Mucosa of descending colon (tissue), 3 donors: ENCODE data around the gene KCNA10. TPM values are rescaled to one million over a fixed set of nuclear protein-coding genes. Genes with fewer than 3 reads are reported as not detected.

Source experiments
- ATAC-seq: fragments of 200-7000 bp; cut with Tn5 transposase; one replicate; pipeline ENCODE4 v1.9.1; 2020; ENCODE audit warnings: mild to moderate bottlenecking, moderate library complexity
- DNase-seq, 3 donors: peaks; one replicate each; pipeline ENCODE4 v3.0.0-alpha.2; 2020
- H3K36me3 ChIP-seq: fragments of 200-600 bp; one replicate; pipeline ENCODE4 v1.8.0; 2021; ENCODE audit warnings: low read depth, mild to moderate bottlenecking
- H3K4me1 ChIP-seq: fragments of 200-600 bp; one replicate; pipeline ENCODE4 v1.8.0; 2021; ENCODE audit warnings: low read depth, mild to moderate bottlenecking
- H3K4me3 ChIP-seq: fragments of 200-600 bp; one replicate; pipeline ENCODE4 v1.8.0; 2021; ENCODE audit warnings: mild to moderate bottlenecking
- H3K9me3 ChIP-seq: fragments of 200-600 bp; one replicate; pipeline ENCODE4 v1.8.0; 2021; ENCODE audit warnings: mild to moderate bottlenecking
- CTCF ChIP-seq: fragments of 200-600 bp; IDR thresholded peaks from one replicate; pipeline ENCODE4 v1.8.0; 2022; ENCODE audit warnings: antibody characterized with exemption, mild to moderate bottlenecking
- intact Hi-C, 2 donors: fragments of 100-400 bp; cut with DNase I in 1 of 2; cut with micrococcal nuclease in 1 of 2; formaldehyde crosslinking; loops; one replicate each; pipeline versions ENCODE4 v1.11.0 to v1.11.1; 2022; cut with DNase I, micrococcal nuclease
- total RNA-seq, 3 donors: library from RNA; stranded (reverse); fragmentation: NEBNext Ultra II Directional in 2 of 3; extraction: Animal tissue kit (Norgen Biotek cat#: 25700) in 2 of 3; gene quantifications; one replicate each; pipeline versions ENCODE4 v1.2.1 to v1.2.4, GENCODE V29; 2021 to 2023
- donor health status: DM: no; HTN: no; CAD: no; lungs with moderate emphysema.
- donor health status: DM: no; HTN: no; CAD: no.
- donor health status: DM: no; HTN: yes; CAD: no.

Gene KCNA10
- total RNA-seq, 3 donors from 2014 or later = not detected

GRCh38 chr1:110471131-110471530 is 47.8 kb downstream of the KCNA10 start:
- H3K4me3 ChIP-seq = no peak overlapping the region
- no peak for TF ChIP-seq CTCF
- ATAC-seq (no peak), DNase-seq (no peak)
- no peaks in the 10 kb centered on the region for H3K9me3 ChIP-seq
- no peaks in the 10 kb centered on the region for H3K36me3 ChIP-seq
- intact Hi-C loops = no loop called here
- H3K4me1 ChIP-seq = no peaks in the 10 kb centered on the region

Other genes with a start within 250 kb of the KCNA10 start
- gene RBM15, start 179.8 kb downstream of the KCNA10 start, total RNA-seq = 10 to 100 TPM; 24.1 to 29.0 (median 26.7) TPM
- gene SLC16A4, start 128.1 kb downstream of the KCNA10 start, total RNA-seq = 1 to 10 TPM in 2 of 3 donors, under 1 TPM in 1; 0.67 to 4.4 (median 1.8) TPM
- 100 to 1,000 TPM in 2 of 3 donors, 10 to 100 TPM in 1; 95.3 to 114 (median 108) TPM for gene LAMTOR5, start 111.5 kb downstream of the KCNA10 start, total RNA-seq
- gene PROK1, start 68.0 kb downstream of the KCNA10 start, total RNA-seq = not detected
- 1 to 10 TPM in 1 of 3 donors, under 1 TPM in 2; 0.12 to 4.7 (median 0.46) TPM for gene KCNA2, start 87.2 kb upstream of the KCNA10 start, total RNA-seq
- 1 to 10 TPM; 1.5 to 2.7 (median 1.9) TPM for gene KCNA3, start 155.8 kb upstream of the KCNA10 start, total RNA-seq